Naive thymus-derived CD4-positive, alpha-beta T cell (primary cell): ENCODE data around the gene UBA1. TPM values are rescaled to one million over a fixed set of nuclear protein-coding genes. Genes with fewer than 3 reads are reported as not detected.
A peak's percentile ranks its signal among the peaks of the same experiment; 100 is the strongest.

Experiments
- ATAC-seq: fragments of 150-1000 bp; cut with Tn5 transposase; 2 replicates; pipeline ENCODE4 v1.10.0; 2021; ENCODE audit warnings: mild to moderate bottlenecking, moderate library complexity
- CTCF ChIA-PET: fragments of 350-600 bp; sonication (Branson Sonifier 250); formaldehyde crosslinking; loops from one replicate; lab custom pipeline; 2021; ENCODE audit warnings: antibody characterized with exemption; lab: Charles Lee
- POLR2A ChIA-PET: fragments of 350-600 bp; sonication (Branson Sonifier 250); formaldehyde crosslinking; loops from one replicate; lab custom pipeline; 2021; ENCODE audit warnings: antibody characterized with exemption, inconsistent platforms; lab: Charles Lee
- DNase-seq, 9 donors: peaks; one replicate each; pipeline versions ENCODE4 v3.0.0 to v3.0.0-alpha.2; 2020 to 2022; ENCODE audit warnings: mixed read lengths in 1 of 9
- H3K27ac ChIP-seq: one replicate; pipeline ENCODE4 v1.7.0; 2013; ENCODE audit warnings: mild to moderate bottlenecking, low read depth, low read length, moderate library complexity
- H3K27me3 ChIP-seq, 2 donors: one replicate each; pipeline ENCODE4 v1.7.0; 2013; ENCODE audit warnings: low read length in 2 of 2, mild to moderate bottlenecking in 2 of 2, moderate library complexity in 2 of 2; ENCODE audit not compliant: control insufficient read depth in 2 of 2, insufficient read depth in 2 of 2
- H3K36me3 ChIP-seq, 3 experiments: 1 replicate in 2 of 3; 2 replicates in 1 of 3; pipeline ENCODE4 v1.7.0; 2013; ENCODE audit warnings: low read length in 3 of 3, mild to moderate bottlenecking in 3 of 3, moderate library complexity in 1 of 3; ENCODE audit not compliant: insufficient read depth in 3 of 3, control insufficient read depth in 2 of 3
- H3K4me1 ChIP-seq, 2 donors: one replicate each; pipeline ENCODE4 v1.7.0; 2013; ENCODE audit warnings: low read length in 2 of 2, mild to moderate bottlenecking in 2 of 2, moderate library complexity in 1 of 2; ENCODE audit not compliant: control insufficient read depth in 2 of 2, insufficient read depth in 2 of 2
- H3K4me3 ChIP-seq: 2 replicates; pipeline ENCODE4 v1.7.0; 2013; ENCODE audit warnings: mild to moderate bottlenecking, low read length
- H3K9me3 ChIP-seq, 3 experiments: 1 replicate in 2 of 3; 2 replicates in 1 of 3; pipeline ENCODE4 v1.7.0; 2013; ENCODE audit warnings: low read length in 3 of 3; ENCODE audit not compliant: control insufficient read depth in 2 of 3
- H3K27ac Mint-ChIP-seq, 9 donors: one replicate each; pipeline ENCODE4 v1.8.0; 2020 to 2022; ENCODE audit warnings: mixed read lengths in 9 of 9, mild to moderate bottlenecking in 8 of 9, moderate library complexity in 5 of 9, inconsistent platforms in 2 of 9
- H3K27me3 Mint-ChIP-seq, 5 donors: one replicate each; pipeline ENCODE4 v1.8.0; 2021 to 2022; ENCODE audit warnings: mixed read lengths in 5 of 5, mild to moderate bottlenecking in 1 of 5
- H3K36me3 Mint-ChIP-seq, 5 donors: one replicate each; pipeline ENCODE4 v1.8.0; 2020 to 2022; ENCODE audit warnings: mixed read lengths in 5 of 5, mild to moderate bottlenecking in 3 of 5, inconsistent platforms in 1 of 5
- H3K4me1 Mint-ChIP-seq, 7 donors: one replicate each; pipeline ENCODE4 v1.8.0; 2020 to 2022; ENCODE audit warnings: mixed read lengths in 7 of 7, mild to moderate bottlenecking in 3 of 7, inconsistent platforms in 1 of 7
- H3K4me3 Mint-ChIP-seq, 10 donors: one replicate each; pipeline ENCODE4 v1.8.0; 2020 to 2022; ENCODE audit warnings: mild to moderate bottlenecking in 10 of 10, mixed read lengths in 10 of 10, moderate library complexity in 6 of 10, inconsistent platforms in 2 of 10
- H3K9me3 Mint-ChIP-seq, 11 donors: one replicate each; pipeline ENCODE4 v1.8.0; 2020 to 2022; ENCODE audit warnings: mixed read lengths in 11 of 11, mild to moderate bottlenecking in 4 of 11, inconsistent platforms in 1 of 11, moderate library complexity in 1 of 11
- intact Hi-C, 2 donors: fragments of 100-400 bp; cut with micrococcal nuclease; formaldehyde crosslinking; loops; one replicate each; pipeline ENCODE4 v1.15.1; 2023
- polyA plus RNA-seq, 2 donors: library from polyadenylated mRNA; unstranded; fragments of 300-500 nt; fragmentation: Illumina TruSeq; gene quantifications; one replicate each; pipeline ENCODE4 v1.2.3, GENCODE V29; 2021
- total RNA-seq, 6 experiments: library from RNA in 5 of 6; stranded (reverse) in 5 of 6; gene quantifications; 1 replicate in 5 of 6; 2 replicates in 1 of 6; pipeline ENCODE4 v1.2.3 and lab custom pipeline; 2021 to 2026

UBA1 gene
- 100 to 1,000 TPM in 4 of 5 experiments, 10 to 100 TPM in 1; 98.0 to 183 (median 118) TPM for total RNA-seq
- polyA plus RNA-seq, result 100 to 1,000 TPM; 145 to 187 TPM
- 127 reads per million, percentile 88 among the genes with 10 or more reads in this experiment for total RNA-seq (lab: John Stamatoyannopoulos, UW)

- peak within 1 kb of the TSS; percentile 82 for H3K4me3 ChIP-seq
- Mint-ChIP-seq H3K27ac (peak within 1 kb of the TSS; percentile 95 to 100 (median 98)), H3K4me1 (peaks cover 19 to 77% (median 53%) of the 10 kb centered on the region in 7 donors), H3K4me3 (peak within 1 kb of the TSS; percentile 94 to 100 (median 98)), H3K9me3 (peaks cover 0 to 2% (median 0%) of the 10 kb centered on the region in 11 donors), H3K27me3 (no peaks in the 10 kb centered on the region), H3K36me3 (peaks cover 0 to 26% (median 0%) of the 10 kb centered on the region in 5 donors)
- peak within 1 kb of the TSS; percentile 94 for H3K27ac ChIP-seq
- POLR2A ChIA-PET, result interaction anchor here (0.6 to 1.9 kb wide), 7 partner anchors 24 to 191 kb away, joined by 3 to 8 read pairs (median 4); partner anchors contain the start of genes CDK16, NDUFB11, RBM10 and USP11
- no peaks in the 10 kb centered on the region for H3K27me3 ChIP-seq
- DNase-seq (peak; percentile 69 to 97 (median 95)), ATAC-seq (peak; percentile 89)
- intact Hi-C loops, result loop anchor here (1.0 to 10.0 kb wide), 19 partner anchors 24 to 834 kb away; partner anchors contain the start of genes USP11 (in 2 of the 2), CDK16 (in 1 of the 2), SLC9A7 (in 1 of the 2) and UXT (in 1 of the 2)
- H3K9me3 ChIP-seq, result no peaks in the 10 kb centered on the region
- CTCF ChIA-PET, result interaction anchor here (0.5 to 1.4 kb wide), 5 partner anchors 190 to 330 kb away, joined by 3 to 8 read pairs (median 3); no protein-coding TSS in a partner anchor
- peaks cover 16 to 25% of the 10 kb centered on the region in 2 donors for H3K4me1 ChIP-seq
- peaks cover 0 to 13% (median 8%) of the 10 kb centered on the region in 3 experiments for H3K36me3 ChIP-seq
These were observed at the start of gene UBA1 for GRCh38 chrX:47193475-47194193. UBA1 (plus strand) TSS chrX:47193829; CDS start chrX:47198803, 4,974 bp downstream.

GRCh38 chrX:47143894-47144625, 49.6 kb upstream of the UBA1 start:
- ChIA-PET CTCF (interaction anchor here (1.2 to 1.8 kb wide), 2 partner anchors 16 to 47 kb away, joined by 3 to 4 read pairs; no protein-coding TSS in a partner anchor), POLR2A (interaction anchor here (1.2 to 2.8 kb wide), 10 partner anchors 9 to 877 kb away, joined by 3 to 33 read pairs (median 4); partner anchors contain the start of genes CDK16 and USP11)
- Histone ChIP-seq H3K9me3 (no peaks in the 10 kb centered on the region), H3K27ac (peak overlapping the region; percentile 94), H3K4me3 (peak overlapping the region; percentile 77), H3K4me1 (peaks cover 6 to 12% of the 10 kb centered on the region in 2 donors), H3K27me3 (no peaks in the 10 kb centered on the region), H3K36me3 (peaks cover 0 to 25% (median 0%) of the 10 kb centered on the region in 3 experiments)
- H3K27ac Mint-ChIP-seq, result peak overlapping the region; percentile 93 to 99 (median 96)
- H3K36me3 Mint-ChIP-seq, result peaks cover 0 to 31% (median 28%) of the 10 kb centered on the region in 5 donors
- H3K9me3 Mint-ChIP-seq, result peaks cover 0 to 6% (median 0%) of the 10 kb centered on the region in 11 donors
- intact Hi-C loops, result loop anchor here (1.0 to 10.0 kb wide), 10 partner anchors 15 to 881 kb away; partner anchors contain the start of genes RP2 (in 2 of the 2), ZNF674 (in 2 of the 2), CDK16 (in 1 of the 2) and USP11 (in 1 of the 2)
- DNase-seq, result no peak
- no peaks in the 10 kb centered on the region for H3K27me3 Mint-ChIP-seq
- H3K4me1 Mint-ChIP-seq, result peaks cover 6 to 42% (median 26%) of the 10 kb centered on the region in 7 donors
- ATAC-seq, result peak; percentile 10
- H3K4me3 Mint-ChIP-seq, result peak overlapping the region; percentile 92 to 99 (median 96)

GRCh38 chrX:47144626-47145394, 48.8 kb upstream of the UBA1 start, which contains the start of the genes NDUFB11 and RBM10:
NDUFB11 (minus strand) TSS chrX:47144702; CDS start chrX:47144679, 23 bp downstream.
RBM10 (plus strand) TSS chrX:47145221; CDS start chrX:47147482, 2,261 bp downstream.
- H3K9me3 ChIP-seq, result no peaks in the 10 kb centered on the region
- POLR2A ChIA-PET, result interaction anchor here (0.8 to 2.8 kb wide), 13 partner anchors 10 to 1813 kb away, joined by 3 to 33 read pairs (median 3); partner anchors contain the start of genes CDK16, ELK1, OTUD5 and USP11
- Mint-ChIP-seq H3K27me3 (no peaks in the 10 kb centered on the region), H3K4me3 (peak within 1 kb of the TSS; percentile 92 to 99 (median 96)), H3K9me3 (peaks cover 0 to 6% (median 0%) of the 10 kb centered on the region in 11 donors), H3K27ac (peak within 1 kb of the TSS; percentile 93 to 99 (median 96)), H3K36me3 (peaks cover 0 to 31% (median 28%) of the 10 kb centered on the region in 5 donors), H3K4me1 (peaks cover 6 to 42% (median 26%) of the 10 kb centered on the region in 7 donors)
- CTCF ChIA-PET, result interaction anchor here (0.6 to 1.8 kb wide), 4 partner anchors 15 to 213 kb away, joined by 3 to 4 read pairs (median 3); no protein-coding TSS in a partner anchor
- H3K36me3 ChIP-seq, result peaks cover 0 to 25% (median 0%) of the 10 kb centered on the region in 3 experiments
- peaks cover 6 to 12% of the 10 kb centered on the region in 2 donors for H3K4me1 ChIP-seq
- intact Hi-C loops, result loop anchor here (1.0 to 10.0 kb wide), 14 partner anchors 16 to 880 kb away; partner anchors contain the start of genes RP2 (in 2 of the 2), USP11 (in 2 of the 2), UXT (in 2 of the 2) and ZNF674 (in 2 of the 2)
- peak within 1 kb of the TSS; percentile 94 for H3K27ac ChIP-seq
- H3K27me3 ChIP-seq, result no peaks in the 10 kb centered on the region
- DNase-seq, result peak; percentile 64 to 90 (median 87)
- peak within 1 kb of the TSS; percentile 77 for H3K4me3 ChIP-seq
- peak; percentile 95 for ATAC-seq

GRCh38 chrX:47145395-47146120, 48.1 kb upstream of the UBA1 start:
- peak in 2 of 9 donors; percentile 39 to 40 for DNase-seq
- intact Hi-C loops, result loop anchor here (1.0 to 10.0 kb wide), 12 partner anchors 16 to 879 kb away; partner anchors contain the start of genes RP2 (in 2 of the 2), UXT (in 2 of the 2), ZNF674 (in 2 of the 2) and CDK16 (in 1 of the 2)

More at GRCh38 chrX:47145395-47146120, 48.1 kb upstream of the UBA1 start:
- H3K9me3 Mint-ChIP-seq, result peaks cover 0 to 6% (median 0%) of the 10 kb centered on the region in 11 donors
- no peaks in the 10 kb centered on the region for H3K9me3 ChIP-seq
- peaks cover 0 to 33% (median 26%) of the 10 kb centered on the region in 5 donors for H3K36me3 Mint-ChIP-seq
- H3K27ac ChIP-seq, result peak overlapping the region; percentile 94
- ATAC-seq, result peak; percentile 15
- peak overlapping the region; percentile 92 to 99 (median 96) for H3K4me3 Mint-ChIP-seq
- no peaks in the 10 kb centered on the region for H3K27me3 ChIP-seq
- peak overlapping the region; percentile 77 for H3K4me3 ChIP-seq
- peak overlapping the region; percentile 93 to 99 (median 96) for H3K27ac Mint-ChIP-seq
- H3K36me3 ChIP-seq, result peaks cover 0 to 21% (median 0%) of the 10 kb centered on the region in 3 experiments
- ChIA-PET CTCF (interaction anchor here (0.6 to 1.8 kb wide), 4 partner anchors 16 to 213 kb away, joined by 3 to 4 read pairs (median 3); no protein-coding TSS in a partner anchor), POLR2A (interaction anchor here (0.8 to 2.8 kb wide), 12 partner anchors 11 to 1812 kb away, joined by 3 to 33 read pairs (median 3); partner anchors contain the start of genes CDK16, ELK1, OTUD5 and USP11)
- peaks cover 3 to 41% (median 26%) of the 10 kb centered on the region in 7 donors for H3K4me1 Mint-ChIP-seq
- peaks cover 6 to 12% of the 10 kb centered on the region in 2 donors for H3K4me1 ChIP-seq
- no peaks in the 10 kb centered on the region for H3K27me3 Mint-ChIP-seq
